WTC11 (cell line): Measurements from ENCODE around the gene SLC13A4. TPM values are rescaled to one million over a fixed set of nuclear protein-coding genes. Genes with fewer than 3 reads are reported as not detected.

Experiments used
- ATAC-seq: fragments of 200-7000 bp; cut with Tn5 transposase; 2 replicates; pipeline ENCODE4 v1.10.0; 2021; ENCODE audit warnings: mild to moderate bottlenecking, moderate library complexity
- CTCF ChIA-PET: fragments of 300-600 bp; sonication (Branson Sonifier 250); formaldehyde crosslinking; loops from one replicate; lab custom pipeline; 2021; ENCODE audit warnings: antibody characterized with exemption; lab: Charles Lee
- POLR2A ChIA-PET: fragments of 350-600 bp; sonication (Branson Sonifier 250); formaldehyde crosslinking; loops from one replicate; lab custom pipeline; 2021; ENCODE audit warnings: antibody characterized with exemption; lab: Charles Lee
- DNase-seq: peaks from one replicate; pipeline ENCODE4 v3.0.0; 2021; ENCODE audit warnings: low spot score
- H3K27ac Mint-ChIP-seq: 2 replicates; pipeline ENCODE4 v1.8.0; 2021; ENCODE audit warnings: mixed read lengths
- H3K27me3 Mint-ChIP-seq: 2 replicates; pipeline ENCODE4 v1.8.0; 2021; ENCODE audit warnings: low read depth, mild to moderate bottlenecking, moderate library complexity, mixed read lengths
- H3K36me3 Mint-ChIP-seq: 2 replicates; pipeline ENCODE4 v1.8.0; 2021; ENCODE audit warnings: mixed read lengths
- H3K4me1 Mint-ChIP-seq: 2 replicates; pipeline ENCODE4 v1.8.0; 2022; ENCODE audit warnings: mixed read lengths
- H3K4me3 Mint-ChIP-seq: 2 replicates; pipeline ENCODE4 v1.8.0; 2021; ENCODE audit warnings: mild to moderate bottlenecking, moderate library complexity, mixed read lengths
- H3K9me3 Mint-ChIP-seq: 2 replicates; pipeline ENCODE4 v1.8.0; 2021; ENCODE audit warnings: mixed read lengths
- ESRRA ChIP-seq: sonication (generic); formaldehyde crosslinking; IDR thresholded peaks from 2 replicates; pipeline ENCODE4 v1.8.1; 2022; ENCODE audit warnings: mild to moderate bottlenecking, missing genetic modification reagents, borderline replicate concordance
- FOXP1 ChIP-seq: sonication (generic); formaldehyde crosslinking; IDR thresholded peaks from 2 replicates; pipeline ENCODE4 v1.8.0; 2022; ENCODE audit warnings: missing genetic modification reagents, mild to moderate bottlenecking, moderate library complexity, borderline replicate concordance
- JAZF1 ChIP-seq: fragments of 250-450 bp; sonication (Bioruptor Pico); IDR thresholded peaks from 2 replicates; pipeline ENCODE4 v1.9.0; 2021; ENCODE audit warnings: moderate library complexity, mild to moderate bottlenecking, inconsistent platforms
- KAT7 ChIP-seq: sonication (generic); formaldehyde crosslinking; IDR thresholded peaks from 2 replicates; pipeline ENCODE4 v1.8.1; 2023; ENCODE audit warnings: missing genetic modification reagents, mild to moderate bottlenecking, borderline replicate concordance
- MXD4 ChIP-seq: fragments of 250-450 bp; sonication (Bioruptor Pico); IDR thresholded peaks from 2 replicates; pipeline ENCODE4 v1.8.0; 2021; ENCODE audit warnings: mild to moderate bottlenecking, moderate library complexity, borderline replicate concordance
- NFYB ChIP-seq: sonication (generic); formaldehyde crosslinking; conservative IDR thresholded peaks from 2 replicates; pipeline ENCODE4 v1.8.0; 2022; ENCODE audit warnings: low read depth, missing genetic modification reagents
- NR1H2 ChIP-seq: sonication (generic); formaldehyde crosslinking; IDR thresholded peaks from 2 replicates; pipeline ENCODE4 v1.9.0; 2021; ENCODE audit warnings: mild to moderate bottlenecking, moderate library complexity, missing genetic modification reagents
- PRRX2 ChIP-seq: fragments of 250-450 bp; sonication (Bioruptor Pico); IDR thresholded peaks from 2 replicates; pipeline ENCODE4 v1.8.0; 2021; ENCODE audit warnings: mild to moderate bottlenecking
- RELA ChIP-seq: sonication (generic); formaldehyde crosslinking; IDR thresholded peaks from 2 replicates; pipeline ENCODE4 v1.8.1; 2022; ENCODE audit warnings: missing genetic modification reagents, mild to moderate bottlenecking, borderline replicate concordance
- RORB ChIP-seq: fragments of 250-450 bp; sonication (Bioruptor Pico); IDR thresholded peaks from 2 replicates; pipeline ENCODE4 v1.9.0; 2021; ENCODE audit warnings: mild to moderate bottlenecking
- TCF7 ChIP-seq: sonication (generic); formaldehyde crosslinking; IDR thresholded peaks from 2 replicates; pipeline ENCODE4 v1.8.0; 2022; ENCODE audit warnings: mild to moderate bottlenecking, low read depth, missing genetic modification reagents, moderate library complexity
- ZNF219 ChIP-seq: sonication (generic); formaldehyde crosslinking; IDR thresholded peaks from 2 replicates; pipeline ENCODE4 v1.8.0; 2023; ENCODE audit warnings: missing genetic modification reagents, mild to moderate bottlenecking, borderline replicate concordance
- ZNF263 ChIP-seq: sonication (generic); formaldehyde crosslinking; IDR thresholded peaks from 2 replicates; pipeline ENCODE4 v1.8.1; 2022; ENCODE audit warnings: low read depth, mild to moderate bottlenecking, moderate library complexity, missing genetic modification reagents
- ZNF423 ChIP-seq: fragments of 250-450 bp; sonication (Bioruptor Pico); IDR thresholded peaks from 2 replicates; pipeline ENCODE4 v2.1.2; 2022; ENCODE audit warnings: mild to moderate bottlenecking, moderate library complexity
- total RNA-seq: library from RNA; stranded (reverse); gene quantifications from 3 replicates; pipeline ENCODE4 v1.2.3, GENCODE V29; 2021
- TF ChIP-seq, protein P1 (sequence below): fragments of 250-450 bp; sonication (Bioruptor Pico); IDR thresholded peaks from 2 replicates; pipeline ENCODE4 v2.1.2; 2022; ENCODE audit warnings: mild to moderate bottlenecking, moderate library complexity
- TF ChIP-seq, protein P2 (sequence below): fragments of 250-450 bp; sonication (Bioruptor Pico); IDR thresholded peaks from 2 replicates; pipeline ENCODE4 v1.9.0; 2021; ENCODE audit warnings: moderate library complexity, mild to moderate bottlenecking, inconsistent platforms, borderline replicate concordance
- TF ChIP-seq, protein P3 (sequence below): sonication (generic); formaldehyde crosslinking; IDR thresholded peaks from 2 replicates; pipeline ENCODE4 v1.8.1; 2022; ENCODE audit warnings: missing genetic modification reagents, borderline replicate concordance
- TF ChIP-seq, protein P4 (sequence below): sonication (generic); formaldehyde crosslinking; IDR thresholded peaks from 2 replicates; pipeline ENCODE4 v1.8.1; 2022; ENCODE audit warnings: mild to moderate bottlenecking, moderate library complexity, missing genetic modification reagents
- TF ChIP-seq, protein P5 (sequence below): sonication (generic); formaldehyde crosslinking; IDR thresholded peaks from 2 replicates; pipeline ENCODE4 v1.8.1; 2023; ENCODE audit warnings: mild to moderate bottlenecking, missing genetic modification reagents
- TF ChIP-seq, protein P6 (sequence below): fragments of 250-450 bp; sonication (Bioruptor Pico); IDR thresholded peaks from 2 replicates; pipeline ENCODE4 v1.9.0; 2021; ENCODE audit warnings: mild to moderate bottlenecking
- TF ChIP-seq, protein P7 (sequence below): sonication (generic); formaldehyde crosslinking; IDR thresholded peaks from 2 replicates; pipeline ENCODE4 v1.8.1; 2022; ENCODE audit warnings: low read depth, mild to moderate bottlenecking, moderate library complexity, missing genetic modification reagents, borderline replicate concordance
- TF ChIP-seq, protein P8 (sequence below): sonication (generic); formaldehyde crosslinking; IDR thresholded peaks from 2 replicates; pipeline ENCODE4 v1.8.1; 2023; ENCODE audit warnings: mild to moderate bottlenecking, missing genetic modification reagents, moderate library complexity
- TF ChIP-seq, protein P9 (sequence below): sonication (generic); formaldehyde crosslinking; IDR thresholded peaks from 2 replicates; pipeline ENCODE4 v1.8.0; 2022; ENCODE audit warnings: mild to moderate bottlenecking, missing genetic modification reagents

The SLC13A4 gene
- total RNA-seq, 1 experiment from 2014 or later: 1.6 TPM

DNA sequence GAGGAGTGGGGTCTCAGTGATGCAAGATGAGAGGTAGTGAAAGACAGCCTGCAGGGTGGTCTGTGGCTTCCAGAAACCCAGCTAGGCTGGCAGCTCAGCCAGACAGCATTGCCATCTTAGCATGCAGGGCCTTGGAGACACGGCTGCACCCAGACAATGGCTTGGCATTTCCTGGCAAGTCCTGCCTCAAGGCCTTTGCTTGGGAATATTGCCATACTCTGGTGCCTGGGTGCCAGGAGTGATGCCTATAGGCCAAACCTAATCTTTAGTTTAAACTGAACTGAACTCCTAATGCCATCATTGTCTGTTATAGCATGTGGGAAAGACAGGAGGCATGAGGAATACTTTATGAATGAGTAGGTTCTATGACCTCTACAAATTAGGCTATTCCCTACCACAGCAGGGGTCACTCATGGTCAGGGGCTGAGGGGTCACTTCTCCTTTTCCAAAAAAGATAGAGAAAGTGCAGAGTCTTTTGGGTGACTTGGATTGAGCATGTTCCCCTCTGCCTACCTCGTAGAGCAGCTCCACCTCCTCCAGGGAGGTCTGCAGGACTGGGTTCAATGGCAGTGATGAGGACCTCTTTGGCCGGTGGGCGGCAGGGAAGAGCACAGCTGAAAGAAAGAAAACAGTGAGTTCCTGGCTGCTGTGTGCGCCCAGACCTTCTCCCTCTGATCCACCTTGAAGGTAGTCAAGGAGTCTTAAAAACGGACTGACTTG lies 8.8 kb upstream of the SLC13A4 start:
- ChIA-PET CTCF (interaction anchor here (0.7 to 4.6 kb wide), 7 partner anchors 8 to 194 kb away, joined by 3 to 22 read pairs (median 3); partner anchors contain the start of gene SLC13A4), POLR2A (no interaction called here)
- Mint-ChIP-seq H3K27ac (no peak overlapping the region), H3K9me3 (no peaks in the 10 kb centered on the region), H3K4me1 (no peaks in the 10 kb centered on the region), H3K27me3 (no peaks in the 10 kb centered on the region; the same call in 1 of the 2 replicates), H3K36me3 (no peaks in the 10 kb centered on the region), H3K4me3 (no peak overlapping the region)
- TF ChIP-seq, protein P1, sequence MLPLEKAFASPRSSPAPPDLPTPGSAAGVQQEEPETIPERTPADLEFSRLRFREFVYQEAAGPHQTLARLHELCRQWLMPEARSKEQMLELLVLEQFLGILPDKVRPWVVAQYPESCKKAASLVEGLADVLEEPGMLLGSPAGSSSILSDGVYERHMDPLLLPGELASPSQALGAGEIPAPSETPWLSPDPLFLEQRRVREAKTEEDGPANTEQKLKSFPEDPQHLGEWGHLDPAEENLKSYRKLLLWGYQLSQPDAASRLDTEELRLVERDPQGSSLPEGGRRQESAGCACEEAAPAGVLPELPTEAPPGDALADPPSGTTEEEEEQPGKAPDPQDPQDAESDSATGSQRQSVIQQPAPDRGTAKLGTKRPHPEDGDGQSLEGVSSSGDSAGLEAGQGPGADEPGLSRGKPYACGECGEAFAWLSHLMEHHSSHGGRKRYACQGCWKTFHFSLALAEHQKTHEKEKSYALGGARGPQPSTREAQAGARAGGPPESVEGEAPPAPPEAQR: no peak
- TF ChIP-seq ZNF423 (CRISPR knock-in tag): no peak
- TF ChIP-seq, protein P2, sequence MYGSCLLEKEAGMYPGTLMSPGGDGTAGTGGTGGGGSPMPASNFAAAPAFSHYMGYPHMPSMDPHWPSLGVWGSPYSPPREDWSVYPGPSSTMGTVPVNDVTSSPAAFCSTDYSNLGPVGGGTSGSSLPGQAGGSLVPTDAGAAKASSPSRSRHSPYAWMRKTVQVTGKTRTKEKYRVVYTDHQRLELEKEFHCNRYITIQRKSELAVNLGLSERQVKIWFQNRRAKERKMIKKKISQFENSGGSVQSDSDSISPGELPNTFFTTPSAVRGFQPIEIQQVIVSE (CRISPR knock-in tag): no peak
- no peak for TF ChIP-seq NFYB (CRISPR knock-in tag)
- no peak for TF ChIP-seq MXD4 (CRISPR knock-in tag)
- TF ChIP-seq ZNF263 (CRISPR knock-in tag): no peak
- TF ChIP-seq ESRRA (CRISPR knock-in tag): no peak
- TF ChIP-seq, protein P3, sequence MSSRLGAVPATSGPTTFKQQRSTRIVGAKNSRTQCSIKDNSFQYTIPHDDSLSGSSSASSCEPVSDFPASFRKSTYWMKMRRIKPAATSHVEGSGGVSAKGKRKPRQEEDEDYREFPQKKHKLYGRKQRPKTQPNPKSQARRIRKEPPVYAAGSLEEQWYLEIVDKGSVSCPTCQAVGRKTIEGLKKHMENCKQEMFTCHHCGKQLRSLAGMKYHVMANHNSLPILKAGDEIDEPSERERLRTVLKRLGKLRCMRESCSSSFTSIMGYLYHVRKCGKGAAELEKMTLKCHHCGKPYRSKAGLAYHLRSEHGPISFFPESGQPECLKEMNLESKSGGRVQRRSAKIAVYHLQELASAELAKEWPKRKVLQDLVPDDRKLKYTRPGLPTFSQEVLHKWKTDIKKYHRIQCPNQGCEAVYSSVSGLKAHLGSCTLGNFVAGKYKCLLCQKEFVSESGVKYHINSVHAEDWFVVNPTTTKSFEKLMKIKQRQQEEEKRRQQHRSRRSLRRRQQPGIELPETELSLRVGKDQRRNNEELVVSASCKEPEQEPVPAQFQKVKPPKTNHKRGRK: no peak
- TF ChIP-seq, protein P4, sequence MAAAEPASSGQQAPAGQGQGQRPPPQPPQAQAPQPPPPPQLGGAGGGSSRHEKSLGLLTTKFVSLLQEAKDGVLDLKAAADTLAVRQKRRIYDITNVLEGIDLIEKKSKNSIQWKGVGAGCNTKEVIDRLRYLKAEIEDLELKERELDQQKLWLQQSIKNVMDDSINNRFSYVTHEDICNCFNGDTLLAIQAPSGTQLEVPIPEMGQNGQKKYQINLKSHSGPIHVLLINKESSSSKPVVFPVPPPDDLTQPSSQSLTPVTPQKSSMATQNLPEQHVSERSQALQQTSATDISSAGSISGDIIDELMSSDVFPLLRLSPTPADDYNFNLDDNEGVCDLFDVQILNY: no peak
- TF ChIP-seq, protein P5, sequence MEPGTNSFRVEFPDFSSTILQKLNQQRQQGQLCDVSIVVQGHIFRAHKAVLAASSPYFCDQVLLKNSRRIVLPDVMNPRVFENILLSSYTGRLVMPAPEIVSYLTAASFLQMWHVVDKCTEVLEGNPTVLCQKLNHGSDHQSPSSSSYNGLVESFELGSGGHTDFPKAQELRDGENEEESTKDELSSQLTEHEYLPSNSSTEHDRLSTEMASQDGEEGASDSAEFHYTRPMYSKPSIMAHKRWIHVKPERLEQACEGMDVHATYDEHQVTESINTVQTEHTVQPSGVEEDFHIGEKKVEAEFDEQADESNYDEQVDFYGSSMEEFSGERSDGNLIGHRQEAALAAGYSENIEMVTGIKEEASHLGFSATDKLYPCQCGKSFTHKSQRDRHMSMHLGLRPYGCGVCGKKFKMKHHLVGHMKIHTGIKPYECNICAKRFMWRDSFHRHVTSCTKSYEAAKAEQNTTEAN (CRISPR knock-in tag): no peak
- TF ChIP-seq JAZF1 (CRISPR knock-in tag): no peak
- TF ChIP-seq, protein P6, sequence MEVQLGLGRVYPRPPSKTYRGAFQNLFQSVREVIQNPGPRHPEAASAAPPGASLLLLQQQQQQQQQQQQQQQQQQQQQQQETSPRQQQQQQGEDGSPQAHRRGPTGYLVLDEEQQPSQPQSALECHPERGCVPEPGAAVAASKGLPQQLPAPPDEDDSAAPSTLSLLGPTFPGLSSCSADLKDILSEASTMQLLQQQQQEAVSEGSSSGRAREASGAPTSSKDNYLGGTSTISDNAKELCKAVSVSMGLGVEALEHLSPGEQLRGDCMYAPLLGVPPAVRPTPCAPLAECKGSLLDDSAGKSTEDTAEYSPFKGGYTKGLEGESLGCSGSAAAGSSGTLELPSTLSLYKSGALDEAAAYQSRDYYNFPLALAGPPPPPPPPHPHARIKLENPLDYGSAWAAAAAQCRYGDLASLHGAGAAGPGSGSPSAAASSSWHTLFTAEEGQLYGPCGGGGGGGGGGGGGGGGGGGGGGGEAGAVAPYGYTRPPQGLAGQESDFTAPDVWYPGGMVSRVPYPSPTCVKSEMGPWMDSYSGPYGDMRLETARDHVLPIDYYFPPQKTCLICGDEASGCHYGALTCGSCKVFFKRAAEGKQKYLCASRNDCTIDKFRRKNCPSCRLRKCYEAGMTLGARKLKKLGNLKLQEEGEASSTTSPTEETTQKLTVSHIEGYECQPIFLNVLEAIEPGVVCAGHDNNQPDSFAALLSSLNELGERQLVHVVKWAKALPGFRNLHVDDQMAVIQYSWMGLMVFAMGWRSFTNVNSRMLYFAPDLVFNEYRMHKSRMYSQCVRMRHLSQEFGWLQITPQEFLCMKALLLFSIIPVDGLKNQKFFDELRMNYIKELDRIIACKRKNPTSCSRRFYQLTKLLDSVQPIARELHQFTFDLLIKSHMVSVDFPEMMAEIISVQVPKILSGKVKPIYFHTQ: no peak
- TF ChIP-seq KAT7: no peak
- TF ChIP-seq RELA (CRISPR knock-in tag): no peak
- DNase-seq (no peak), ATAC-seq (no peak; the same call in 1 of the 2 replicates)

DNA sequence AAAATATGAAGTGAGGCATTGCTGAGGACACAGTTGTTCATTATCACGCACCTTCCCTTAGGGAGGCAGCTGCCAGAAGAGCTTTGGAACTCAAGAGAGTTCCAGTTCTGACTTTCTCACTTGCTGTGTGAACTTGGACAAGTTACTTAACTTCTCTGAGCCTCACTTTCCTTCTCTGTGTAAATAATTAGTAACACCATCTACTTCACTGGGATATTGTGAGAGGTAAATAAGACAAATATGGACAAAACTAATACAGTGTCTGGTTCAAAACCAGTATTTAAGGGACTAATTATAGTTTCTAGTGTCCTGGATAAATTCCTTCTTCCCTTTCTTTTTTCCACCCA lies 6.3 kb upstream of the SLC13A4 start:
- no peak overlapping the region for H3K4me3 Mint-ChIP-seq
- ChIA-PET POLR2A (no interaction called here), CTCF (interaction anchor here (1.0 to 1.4 kb wide), 3 partner anchors 9 to 72 kb away, joined by 3 to 7 read pairs (median 4); partner anchors contain the start of gene STMP1)
- H3K4me1 Mint-ChIP-seq: no peaks in the 10 kb centered on the region
- no peaks in the 10 kb centered on the region; the same call in 1 of the 2 replicates for H3K27me3 Mint-ChIP-seq
- DNase-seq (no peak), ATAC-seq (no peak)
- no peaks in the 10 kb centered on the region for H3K36me3 Mint-ChIP-seq
- no peak overlapping the region for H3K27ac Mint-ChIP-seq
- no peaks in the 10 kb centered on the region for H3K9me3 Mint-ChIP-seq
- TF ChIP-seq NR1H2 (CRISPR knock-in tag): no peak
- TF ChIP-seq ZNF219 (CRISPR knock-in tag): no peak
- no peak for TF ChIP-seq PRRX2 (CRISPR knock-in tag)
- TF ChIP-seq, protein P7, sequence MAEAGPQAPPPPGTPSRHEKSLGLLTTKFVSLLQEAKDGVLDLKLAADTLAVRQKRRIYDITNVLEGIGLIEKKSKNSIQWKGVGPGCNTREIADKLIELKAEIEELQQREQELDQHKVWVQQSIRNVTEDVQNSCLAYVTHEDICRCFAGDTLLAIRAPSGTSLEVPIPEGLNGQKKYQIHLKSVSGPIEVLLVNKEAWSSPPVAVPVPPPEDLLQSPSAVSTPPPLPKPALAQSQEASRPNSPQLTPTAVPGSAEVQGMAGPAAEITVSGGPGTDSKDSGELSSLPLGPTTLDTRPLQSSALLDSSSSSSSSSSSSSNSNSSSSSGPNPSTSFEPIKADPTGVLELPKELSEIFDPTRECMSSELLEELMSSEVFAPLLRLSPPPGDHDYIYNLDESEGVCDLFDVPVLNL (CRISPR knock-in tag): no peak
- TF ChIP-seq FOXP1: no peak
- no peak for TF ChIP-seq RORB
- TF ChIP-seq, protein P8, sequence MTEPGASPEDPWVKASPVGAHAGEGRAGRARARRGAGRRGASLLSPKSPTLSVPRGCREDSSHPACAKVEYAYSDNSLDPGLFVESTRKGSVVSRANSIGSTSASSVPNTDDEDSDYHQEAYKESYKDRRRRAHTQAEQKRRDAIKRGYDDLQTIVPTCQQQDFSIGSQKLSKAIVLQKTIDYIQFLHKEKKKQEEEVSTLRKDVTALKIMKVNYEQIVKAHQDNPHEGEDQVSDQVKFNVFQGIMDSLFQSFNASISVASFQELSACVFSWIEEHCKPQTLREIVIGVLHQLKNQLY (CRISPR knock-in tag): no peak
- TF ChIP-seq TCF7: no peak
- no peak for TF ChIP-seq NFYB (CRISPR knock-in tag)
- TF ChIP-seq, protein P9, sequence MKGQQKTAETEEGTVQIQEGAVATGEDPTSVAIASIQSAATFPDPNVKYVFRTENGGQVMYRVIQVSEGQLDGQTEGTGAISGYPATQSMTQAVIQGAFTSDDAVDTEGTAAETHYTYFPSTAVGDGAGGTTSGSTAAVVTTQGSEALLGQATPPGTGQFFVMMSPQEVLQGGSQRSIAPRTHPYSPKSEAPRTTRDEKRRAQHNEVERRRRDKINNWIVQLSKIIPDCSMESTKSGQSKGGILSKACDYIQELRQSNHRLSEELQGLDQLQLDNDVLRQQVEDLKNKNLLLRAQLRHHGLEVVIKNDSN: no peak
